Measurements from ENCODE around the gene FFAR3.

- TF ChIP-seq CTCF (conservative IDR thresholded peaks at IDR 0.05; ENCODE audit: low read depth, low read length) (no peak), EZH2 (IDR thresholded peaks at IDR 0.05; ENCODE audit: borderline replicate concordance, low read depth, low read length, poor library complexity, severe bottlenecking) (no peak)
Measured at GRCh38 chr19:35365303-35365702, 7.0 kb downstream of the FFAR3 start.
